ENCODE data around the gene ALDH2. TPM values are rescaled to one million over a fixed set of nuclear protein-coding genes. Genes with fewer than 3 reads are reported as not detected.

ALDH2 gene
- polyA plus RNA-seq, 1 of the 3 experiments (the other 2 are of a cell fraction): 67.5 TPM

DNA sequence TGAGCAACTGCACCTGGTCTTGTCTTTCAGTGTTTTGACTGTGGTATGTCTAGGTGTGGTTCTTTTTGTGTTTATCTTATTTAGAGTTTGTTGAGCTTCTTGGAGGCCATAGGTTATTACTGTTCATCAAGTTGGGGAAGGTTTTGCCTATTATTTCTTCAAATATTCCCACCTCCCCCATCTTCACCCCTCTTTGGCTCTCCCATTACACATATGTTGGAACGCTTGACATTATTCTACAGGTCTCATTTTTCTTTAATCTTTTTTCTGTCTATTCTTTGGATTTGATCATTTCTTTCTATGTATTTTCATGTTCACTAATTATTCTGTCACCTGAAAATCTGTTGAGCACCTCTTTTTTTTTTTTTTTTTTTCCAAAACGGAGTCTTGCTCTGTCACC is 91.5 kb downstream of the ALDH2 start:
- no peaks in the 10 kb centered on the region for H3K9me3 ChIP-seq
- H2AFZ ChIP-seq (ENCODE audit: low read depth): no peak overlapping the region
- H3K9me2 ChIP-seq: no peaks in the 10 kb centered on the region
- WGBS (ENCODE audit: low lambda C conversion rate): 99% methylated on average over 2 of the region's 2 CpGs
- H3K36me3 ChIP-seq (replicated peaks in 1 of 2; ENCODE audit: control insufficient read depth in 1 of 2, insufficient read depth in 2 of 2, low read length in 1 of 2): peaks cover 0 to 25% of the 10 kb centered on the region in 2 experiments
- DNase-seq: no peak
- no peak overlapping the region for H3K9ac ChIP-seq
- CTCF ChIA-PET: no interaction called here
- POLR2A ChIA-PET: interaction anchor here (0.6 kb wide), 2 partner anchors 20 to 50 kb away, joined by 4 to 5 read pairs; no protein-coding TSS in a partner anchor
- no peak overlapping the region for H3K4me3 ChIP-seq (ENCODE audit: low read depth in 2 of 2, low read length in 1 of 2)
- no peaks in the 10 kb centered on the region for H3K4me1 ChIP-seq (ENCODE audit: control insufficient read depth in 1 of 2, insufficient read depth in 2 of 2, low read depth in 1 of 2, low read length in 1 of 2)
- no peak overlapping the region for H3K27ac ChIP-seq (ENCODE audit: low read depth in 2 of 2, low read length in 1 of 2)
- H3K79me2 ChIP-seq (ENCODE audit: insufficient read depth): peaks cover 100% of the 10 kb centered on the region
- peaks cover 11% of the 10 kb centered on the region; the same call in 1 of the 2 replicates for H4K20me1 ChIP-seq (ENCODE audit: insufficient read depth)
- no peak for TF ChIP-seq TAF1 (IDR thresholded peaks at IDR 0.05; ENCODE audit: borderline replicate concordance, low read depth, low read length)
- TF ChIP-seq, protein P1, sequence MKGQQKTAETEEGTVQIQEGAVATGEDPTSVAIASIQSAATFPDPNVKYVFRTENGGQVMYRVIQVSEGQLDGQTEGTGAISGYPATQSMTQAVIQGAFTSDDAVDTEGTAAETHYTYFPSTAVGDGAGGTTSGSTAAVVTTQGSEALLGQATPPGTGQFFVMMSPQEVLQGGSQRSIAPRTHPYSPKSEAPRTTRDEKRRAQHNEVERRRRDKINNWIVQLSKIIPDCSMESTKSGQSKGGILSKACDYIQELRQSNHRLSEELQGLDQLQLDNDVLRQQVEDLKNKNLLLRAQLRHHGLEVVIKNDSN (IDR thresholded peaks at IDR 0.05; ENCODE audit: borderline replicate concordance, low read depth): no peak
- TF ChIP-seq, protein P2, sequence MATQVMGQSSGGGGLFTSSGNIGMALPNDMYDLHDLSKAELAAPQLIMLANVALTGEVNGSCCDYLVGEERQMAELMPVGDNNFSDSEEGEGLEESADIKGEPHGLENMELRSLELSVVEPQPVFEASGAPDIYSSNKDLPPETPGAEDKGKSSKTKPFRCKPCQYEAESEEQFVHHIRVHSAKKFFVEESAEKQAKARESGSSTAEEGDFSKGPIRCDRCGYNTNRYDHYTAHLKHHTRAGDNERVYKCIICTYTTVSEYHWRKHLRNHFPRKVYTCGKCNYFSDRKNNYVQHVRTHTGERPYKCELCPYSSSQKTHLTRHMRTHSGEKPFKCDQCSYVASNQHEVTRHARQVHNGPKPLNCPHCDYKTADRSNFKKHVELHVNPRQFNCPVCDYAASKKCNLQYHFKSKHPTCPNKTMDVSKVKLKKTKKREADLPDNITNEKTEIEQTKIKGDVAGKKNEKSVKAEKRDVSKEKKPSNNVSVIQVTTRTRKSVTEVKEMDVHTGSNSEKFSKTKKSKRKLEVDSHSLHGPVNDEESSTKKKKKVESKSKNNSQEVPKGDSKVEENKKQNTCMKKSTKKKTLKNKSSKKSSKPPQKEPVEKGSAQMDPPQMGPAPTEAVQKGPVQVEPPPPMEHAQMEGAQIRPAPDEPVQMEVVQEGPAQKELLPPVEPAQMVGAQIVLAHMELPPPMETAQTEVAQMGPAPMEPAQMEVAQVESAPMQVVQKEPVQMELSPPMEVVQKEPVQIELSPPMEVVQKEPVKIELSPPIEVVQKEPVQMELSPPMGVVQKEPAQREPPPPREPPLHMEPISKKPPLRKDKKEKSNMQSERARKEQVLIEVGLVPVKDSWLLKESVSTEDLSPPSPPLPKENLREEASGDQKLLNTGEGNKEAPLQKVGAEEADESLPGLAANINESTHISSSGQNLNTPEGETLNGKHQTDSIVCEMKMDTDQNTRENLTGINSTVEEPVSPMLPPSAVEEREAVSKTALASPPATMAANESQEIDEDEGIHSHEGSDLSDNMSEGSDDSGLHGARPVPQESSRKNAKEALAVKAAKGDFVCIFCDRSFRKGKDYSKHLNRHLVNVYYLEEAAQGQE (IDR thresholded peaks at IDR 0.05; ENCODE audit: low read depth, low read length): no peak
- H3K4me2 ChIP-seq: no peak overlapping the region
- no peaks in the 10 kb centered on the region for H3K27me3 ChIP-seq (ENCODE audit: insufficient read depth)
- H3F3A ChIP-seq (replicated peaks; ENCODE audit: insufficient read depth): peaks cover 4% of the 10 kb centered on the region

GRCh38 chr12:111858778-111859177 is 92.0 kb downstream of the ALDH2 start:
- H4K20me1 ChIP-seq (ENCODE audit: insufficient read depth): peaks cover 13% of the 10 kb centered on the region; the same call in 1 of the 2 replicates
- no peaks in the 10 kb centered on the region for H3K4me1 ChIP-seq (ENCODE audit: control insufficient read depth in 1 of 2, insufficient read depth in 2 of 2, low read depth in 1 of 2, low read length in 1 of 2)
- no peak overlapping the region for H3K9ac ChIP-seq
- H3K4me3 ChIP-seq (ENCODE audit: low read depth in 2 of 2, low read length in 1 of 2): no peak overlapping the region
- no peak overlapping the region for H3K4me2 ChIP-seq
- no peaks in the 10 kb centered on the region for H3K27me3 ChIP-seq (ENCODE audit: insufficient read depth)
- no peak overlapping the region for H2AFZ ChIP-seq (ENCODE audit: low read depth)
- H3K79me2 ChIP-seq (ENCODE audit: insufficient read depth): peaks cover 100% of the 10 kb centered on the region
- peaks cover 1% of the 10 kb centered on the region for H3F3A ChIP-seq (replicated peaks; ENCODE audit: insufficient read depth)
- H3K9me2 ChIP-seq: no peaks in the 10 kb centered on the region
- WGBS (ENCODE audit: low lambda C conversion rate): 98% methylated on average over 7 of the region's 7 CpGs
- no peak for DNase-seq
- TF ChIP-seq FOXM1 (IDR thresholded peaks at IDR 0.05; ENCODE audit: low read depth) (no peak), EZH2phosphoT487 (IDR thresholded peaks at IDR 0.05; ENCODE audit: borderline replicate concordance, low read depth) (no peak), RAD21 (IDR thresholded peaks at IDR 0.05; ENCODE audit: low read length) (no peak), TEAD4 (IDR thresholded peaks at IDR 0.05; ENCODE audit: borderline replicate concordance, insufficient read depth) (no peak), NFIC (IDR thresholded peaks at IDR 0.05; ENCODE audit: borderline replicate concordance) (no peak), FOSL2 (IDR thresholded peaks at IDR 0.05; ENCODE audit: borderline replicate concordance, low read depth) (no peak), MEF2A (IDR thresholded peaks at IDR 0.05; ENCODE audit: borderline replicate concordance, low read depth) (no peak), TCF12 (IDR thresholded peaks at IDR 0.05) (no peak)
- TF ChIP-seq, protein P1 (IDR thresholded peaks at IDR 0.05; ENCODE audit: borderline replicate concordance, low read depth): no peak
- TF ChIP-seq, protein P3, sequence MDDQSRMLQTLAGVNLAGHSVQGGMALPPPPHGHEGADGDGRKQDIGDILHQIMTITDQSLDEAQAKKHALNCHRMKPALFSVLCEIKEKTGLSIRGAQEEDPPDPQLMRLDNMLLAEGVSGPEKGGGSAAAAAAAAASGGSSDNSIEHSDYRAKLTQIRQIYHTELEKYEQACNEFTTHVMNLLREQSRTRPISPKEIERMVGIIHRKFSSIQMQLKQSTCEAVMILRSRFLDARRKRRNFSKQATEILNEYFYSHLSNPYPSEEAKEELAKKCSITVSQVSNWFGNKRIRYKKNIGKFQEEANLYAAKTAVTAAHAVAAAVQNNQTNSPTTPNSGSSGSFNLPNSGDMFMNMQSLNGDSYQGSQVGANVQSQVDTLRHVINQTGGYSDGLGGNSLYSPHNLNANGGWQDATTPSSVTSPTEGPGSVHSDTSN (IDR thresholded peaks at IDR 0.05): no peak
- H3K9me3 ChIP-seq: no peaks in the 10 kb centered on the region
- H3K36me3 ChIP-seq (replicated peaks in 1 of 2; ENCODE audit: control insufficient read depth in 1 of 2, insufficient read depth in 2 of 2, low read length in 1 of 2): peaks cover 0 to 24% of the 10 kb centered on the region in 2 experiments
- POLR2A ChIA-PET: no interaction called here
- H3K27ac ChIP-seq (ENCODE audit: low read depth in 2 of 2, low read length in 1 of 2): no peak overlapping the region
- CTCF ChIA-PET: no interaction called here
